HUES48 (cell line): ENCODE measurements around the gene ITSN2.
"Not testable (repeated sequence)": the region's sequence is repeated elsewhere in the genome, so short reads cannot be mapped to it uniquely, and the experiment has no call there.

Source experiments
- H3K27ac ChIP-seq: one replicate; pipeline ENCODE4 v1.7.0; 2013; ENCODE audit warnings: low read depth, low read length, inconsistent platforms
- H3K27me3 ChIP-seq: 2 replicates; pipeline ENCODE4 v1.6.1; 2013; ENCODE audit warnings: mild to moderate bottlenecking, low read length; ENCODE audit not compliant: control insufficient read depth, insufficient read depth
- H3K36me3 ChIP-seq: 2 replicates; pipeline ENCODE4 v1.6.1; 2013; ENCODE audit warnings: low read length; ENCODE audit not compliant: control insufficient read depth, insufficient read depth
- H3K4me1 ChIP-seq: 2 replicates; pipeline ENCODE4 v1.6.1; 2013; ENCODE audit warnings: mild to moderate bottlenecking, low read length; ENCODE audit not compliant: control insufficient read depth, insufficient read depth
- H3K4me3 ChIP-seq: 2 replicates; pipeline ENCODE4 v1.5.1; 2013; ENCODE audit warnings: mild to moderate bottlenecking, low read depth, low read length
- H3K9ac ChIP-seq: 2 replicates; pipeline ENCODE4 v1.6.1; 2013; ENCODE audit warnings: mild to moderate bottlenecking, low read depth, low read length, moderate library complexity
- H3K9me3 ChIP-seq: 2 replicates; pipeline ENCODE4 v1.6.1; 2013; ENCODE audit warnings: low read length; ENCODE audit not compliant: control insufficient read depth, insufficient read depth

Gene ITSN2

GRCh38 chr2:24360050-24360962 lies at the start of gene ITSN2:
TSS of gene ITSN2 (minus strand) at chr2:24360536. CDS start at chr2:24328082, 32,454 bp downstream.
- peaks cover 14% of the 10 kb centered on the region for H3K27me3 ChIP-seq

GRCh38 chr2:24409171-24409570 lies 48.8 kb upstream of the ITSN2 start:
- Histone ChIP-seq H3K27ac (no peak overlapping the region), H3K27me3 (no peaks in the 10 kb centered on the region), H3K4me1 (peaks cover 11% of the 10 kb centered on the region), H3K4me3 (no peak overlapping the region), H3K9ac (no peak overlapping the region), H3K36me3 (no peaks in the 10 kb centered on the region), H3K9me3 (no peaks in the 10 kb centered on the region)

More at GRCh38 chr2:24360050-24360962, at the start of gene ITSN2:
- H3K9ac ChIP-seq, result peak within 1 kb of the TSS; percentile 75
- peak within 1 kb of the TSS; percentile 82 for H3K4me3 ChIP-seq
- H3K4me1 ChIP-seq, result peaks cover 13% of the 10 kb centered on the region
- no peaks in the 10 kb centered on the region for H3K36me3 ChIP-seq
- peak within 1 kb of the TSS; percentile 59 for H3K27ac ChIP-seq
- no peaks in the 10 kb centered on the region for H3K9me3 ChIP-seq

- not testable (repeated sequence) for H3K27ac ChIP-seq, H3K9ac ChIP-seq, H3K4me3 ChIP-seq, H3K9me3 ChIP-seq, H3K36me3 ChIP-seq, H3K27me3 ChIP-seq
- H3K4me1 ChIP-seq, result peaks cover 11% of the 10 kb centered on the region
Observed at GRCh38 chr2:24408704-24409103, 48.4 kb upstream of the ITSN2 start.

GRCh38 chr2:24404491-24404921 lies 44.2 kb upstream of the ITSN2 start:
- no peak overlapping the region for H3K4me3 ChIP-seq
- no peaks in the 10 kb centered on the region for H3K4me1 ChIP-seq
- no peak overlapping the region for H3K27ac ChIP-seq

GRCh38 chr2:24403832-24404212 lies 43.5 kb upstream of the ITSN2 start:
- Histone ChIP-seq H3K36me3 (no peaks in the 10 kb centered on the region), H3K27me3 (no peaks in the 10 kb centered on the region), H3K27ac (no peak overlapping the region), H3K4me1 (no peaks in the 10 kb centered on the region), H3K9ac (no peak overlapping the region), H3K9me3 (no peaks in the 10 kb centered on the region), H3K4me3 (no peak overlapping the region)

More at GRCh38 chr2:24404491-24404921, 44.2 kb upstream of the ITSN2 start:
- no peaks in the 10 kb centered on the region for H3K27me3 ChIP-seq
- no peaks in the 10 kb centered on the region for H3K36me3 ChIP-seq
- no peaks in the 10 kb centered on the region for H3K9me3 ChIP-seq
- no peak overlapping the region for H3K9ac ChIP-seq

- Histone ChIP-seq H3K27ac (no peak overlapping the region), H3K27me3 (no peaks in the 10 kb centered on the region)
Observed at GRCh38 chr2:24403168-24403831, 43.0 kb upstream of the ITSN2 start.

GRCh38 chr2:24402242-24403097 lies 42.1 kb upstream of the ITSN2 start:
- Histone ChIP-seq H3K9ac (no peak overlapping the region), H3K36me3 (no peaks in the 10 kb centered on the region), H3K4me3 (no peak overlapping the region), H3K27me3 (no peaks in the 10 kb centered on the region), H3K4me1 (no peaks in the 10 kb centered on the region), H3K9me3 (no peaks in the 10 kb centered on the region), H3K27ac (no peak overlapping the region)

More at GRCh38 chr2:24403168-24403831, 43.0 kb upstream of the ITSN2 start:
- H3K9ac ChIP-seq, result no peak overlapping the region
- no peaks in the 10 kb centered on the region for H3K9me3 ChIP-seq
- no peaks in the 10 kb centered on the region for H3K36me3 ChIP-seq
- no peak overlapping the region for H3K4me3 ChIP-seq
- H3K4me1 ChIP-seq, result no peaks in the 10 kb centered on the region

- H3K4me1 ChIP-seq, result no peaks in the 10 kb centered on the region
- no peaks in the 10 kb centered on the region for H3K9me3 ChIP-seq
- H3K9ac ChIP-seq, result no peak overlapping the region
- no peak overlapping the region for H3K4me3 ChIP-seq
- H3K27me3 ChIP-seq, result no peaks in the 10 kb centered on the region
- no peak overlapping the region for H3K27ac ChIP-seq
- no peaks in the 10 kb centered on the region for H3K36me3 ChIP-seq
Observed at GRCh38 chr2:24400207-24400907, 40.0 kb upstream of the ITSN2 start.

- no peaks in the 10 kb centered on the region for H3K27me3 ChIP-seq
- no peak overlapping the region for H3K27ac ChIP-seq
- H3K9ac ChIP-seq, result no peak overlapping the region
- no peak overlapping the region for H3K4me3 ChIP-seq
- H3K9me3 ChIP-seq, result no peaks in the 10 kb centered on the region
- H3K4me1 ChIP-seq, result no peaks in the 10 kb centered on the region
- H3K36me3 ChIP-seq, result no peaks in the 10 kb centered on the region
Observed at GRCh38 chr2:24399434-24400206, 39.3 kb upstream of the ITSN2 start.

- Histone ChIP-seq H3K9me3 (no peaks in the 10 kb centered on the region), H3K36me3 (no peaks in the 10 kb centered on the region), H3K27me3 (no peaks in the 10 kb centered on the region), H3K9ac (no peak overlapping the region), H3K27ac (no peak overlapping the region), H3K4me1 (no peaks in the 10 kb centered on the region), H3K4me3 (no peak overlapping the region)
Observed at GRCh38 chr2:24394998-24395397, 34.7 kb upstream of the ITSN2 start.
